GM12878 (cell line): ENCODE measurements around the gene SLC35A1. TPM values are rescaled to one million over a fixed set of nuclear protein-coding genes. Genes with fewer than 3 reads are reported as not detected.

Source experiments
- ATAC-seq: fragments of 200-7000 bp; cut with Tn5 transposase; 3 replicates; pipeline ENCODE4 v1.9.1; 2020; ENCODE audit warnings: mild to moderate bottlenecking, moderate library complexity
- BruUV-seq: library from RNA; stranded (reverse); fragments of 400-500 nt; replicated peaks from 2 replicates; lab custom pipeline; 2021; lab: Mats Ljungman, UMichigan
- CTCF ChIA-PET: fragments of 300-600 bp; sonication (Branson Sonifier 250); formaldehyde crosslinking; extraction: SDS; loops from one replicate; lab custom pipeline; 2021; ENCODE audit warnings: inconsistent platforms; lab: Yijun Ruan, JAX
- POLR2A ChIA-PET: fragments of 350-600 bp; formaldehyde crosslinking; extraction: SDS; loops from one replicate; lab custom pipeline; 2021; ENCODE audit warnings: inconsistent platforms; lab: Charles Lee
- RAD21 ChIA-PET: fragments of 300-600 bp; sonication (Branson Sonifier 250); formaldehyde crosslinking; loops from one replicate; lab custom pipeline; 2023; ENCODE audit warnings: antibody characterized with exemption; ENCODE audit not compliant: unreplicated experiment; lab: Charles Lee
- SMC1A ChIA-PET: fragments of 300-600 bp; sonication (Branson Sonifier 250); formaldehyde crosslinking; loops from one replicate; lab custom pipeline; 2023; ENCODE audit not compliant: unreplicated experiment, uncharacterized antibody; lab: Charles Lee
- DNase-seq: peaks from one replicate; pipeline ENCODE4 v3.0.0-alpha.2; 2011; ENCODE audit warnings: low read depth, low spot score
- FAIRE-seq: peaks from 3 replicates; lab custom pipeline; 2011; peaks lifted over from hg19 to GRCh38; lab: Jason Lieb, UNC
- H2AFZ ChIP-seq: 2 replicates; pipeline ENCODE4 v1.6.0; 2011; ENCODE audit warnings: low read depth, low read length, control low read depth; ENCODE audit not compliant: control insufficient read depth
- H3K27ac ChIP-seq: 2 replicates; pipeline ENCODE4 v1.5.1; 2011; ENCODE audit warnings: control low read depth; ENCODE audit not compliant: control insufficient read depth, insufficient read depth
- H3K27me3 ChIP-seq, 2 experiments: replicated peaks in 1 of 2; 2 replicates each; pipeline versions ENCODE4 v1.6.0 to v1.6.1; 2011; ENCODE audit warnings: low read length in 1 of 2; ENCODE audit not compliant: control insufficient read depth in 2 of 2, insufficient read depth in 2 of 2
- H3K36me3 ChIP-seq, 2 experiments: 2 replicates each; pipeline ENCODE4 v1.5.1; 2011; ENCODE audit warnings: low read length in 1 of 2; ENCODE audit not compliant: control insufficient read depth in 2 of 2, insufficient read depth in 2 of 2
- H3K4me1 ChIP-seq: 2 replicates; pipeline ENCODE4 v1.6.1; 2011; ENCODE audit warnings: mild to moderate bottlenecking, low read length, moderate library complexity, mixed read lengths; ENCODE audit not compliant: control insufficient read depth, insufficient read depth
- H3K4me2 ChIP-seq: 2 replicates; pipeline ENCODE4 v1.6.0; 2011; ENCODE audit warnings: control low read depth; ENCODE audit not compliant: control insufficient read depth, insufficient read depth
- H3K4me3 ChIP-seq: fragments of 200-600 bp; sonication (generic); 2 replicates; pipeline ENCODE4 v1.5.1; 2016
- H3K79me2 ChIP-seq: 2 replicates; pipeline ENCODE4 v1.6.0; 2011; ENCODE audit warnings: low read length; ENCODE audit not compliant: control insufficient read depth, insufficient read depth
- H3K9ac ChIP-seq: 2 replicates; pipeline ENCODE4 v1.8.0; 2011; ENCODE audit warnings: low read length, control low read depth, mixed read lengths; ENCODE audit not compliant: control insufficient read depth, insufficient read depth
- H3K9me3 ChIP-seq: replicated peaks from 3 replicates; pipeline ENCODE4 v1.5.1; 2011; ENCODE audit warnings: mild to moderate bottlenecking, low read length; ENCODE audit not compliant: control insufficient read depth, insufficient read depth
- H4K20me1 ChIP-seq: 2 replicates; pipeline ENCODE4 v1.6.0; 2011; ENCODE audit not compliant: control insufficient read depth, insufficient read depth
- JUNB ChIP-seq: IDR thresholded peaks from 2 replicates; pipeline ENCODE4 v1.6.1; 2016; ENCODE audit warnings: antibody characterized with exemption, mild to moderate bottlenecking
- NR2C2 ChIP-seq: IDR thresholded peaks from 2 replicates; pipeline ENCODE4 v1.6.1; 2011; ENCODE audit warnings: borderline replicate concordance, low read depth; ENCODE audit not compliant: control insufficient read depth, insufficient read length
- SMAD1 ChIP-seq: fragments of 450-650 bp; IDR thresholded peaks from 2 replicates; pipeline ENCODE4 v1.6.1; 2018; ENCODE audit warnings: mild to moderate bottlenecking, low read depth; ENCODE audit not compliant: partially characterized antibody
- ZNF687 ChIP-seq: fragments of 450-650 bp; IDR thresholded peaks from 2 replicates; pipeline ENCODE4 v1.6.1; 2017; ENCODE audit warnings: mild to moderate bottlenecking, moderate library complexity
- WGBS: methylation state at CpG from one replicate; pipeline ENCODE4 v1.1.6; 2016; ENCODE audit warnings: low lambda C conversion rate; ENCODE audit not compliant: insufficient replicate concordance, insufficient coverage; ENCODE audit errors: missing lambda C conversion rate; 5-methylcytosine and 5-hydroxymethylcytosine counted together
- in situ Hi-C: fragments of 300-500 bp; cut with MboI; formaldehyde crosslinking; loops from 9 replicates; pipeline ENCODE4 v1.14.3; 2018; ENCODE audit warnings: mixed read lengths
- intact Hi-C: fragments of 100-400 bp; cut with micrococcal nuclease; formaldehyde crosslinking; loops from one replicate; pipeline ENCODE4 v1.14.2; 2022; ENCODE audit not compliant: unreplicated experiment
- polyA plus RNA-seq, 11 experiments: library from polyadenylated mRNA; depleted of rRNA in 4 of 11; unstranded in 6 of 11; stranded (reverse) in 5 of 11; fragments of >200 nt; fragmentation: Nextera tagmentation in 4 of 11; fragmentation: Illumina TruSeq in 1 of 11; extraction: Ambion mirVana in 4 of 11; extraction: Trizol in 1 of 11; gene quantifications; 1 replicate in 1 of 11; 2 replicates in 10 of 11; pipeline versions ENCODE4 v1.2.1 to v1.2.3, GENCODE V29; 2011 to 2016; ENCODE audit warnings: inconsistent platforms in 2 of 11, missing spikeins in 2 of 11, low read depth in 1 of 11
- total RNA-seq, 4 experiments: library from RNA; depleted of rRNA in 3 of 4; stranded (reverse); fragments of >200 nt in 3 of 4; fragmentation: Illumina TruSeq in 1 of 4; extraction: Trizol in 1 of 4; gene quantifications; 2 replicates each; pipeline versions ENCODE4 v1.2.1 to v1.2.3, GENCODE V29; 2013 to 2021

The SLC35A1 gene
- total and polyA plus RNA-seq, 10 of the 15 experiments (the other 5 are each of a cell fraction or from before 2014, with no cell fraction given): 7.1 to 28.0 (median 12.4) TPM

- TF ChIP-seq SMAD1 (no peak), JUNB (no peak), NR2C2 (no peak), ZNF687 (no peak)
- H3K4me1 ChIP-seq: no peaks in the 10 kb centered on the region
- no peak overlapping the region for H3K4me3 ChIP-seq
- CTCF ChIA-PET: interaction anchor here (0.6 kb wide), 1 partner anchor 160 kb away, joined by 3 read pairs; no protein-coding TSS in a partner anchor
- ATAC-seq (no peak), FAIRE-seq (no peak), DNase-seq (no peak)
- SMC1A ChIA-PET: interaction anchor here (0.7 kb wide), 1 partner anchor 10 kb away, joined by 3 read pairs; no protein-coding TSS in a partner anchor
- no peak overlapping the region for H3K27ac ChIP-seq
- no peaks in the 10 kb centered on the region for H3K27me3 ChIP-seq
- H2AFZ ChIP-seq: no peak overlapping the region
- 88% methylated on average over 1 of the region's 1 CpG for WGBS
- intact Hi-C loops: no loop called here
- no peak overlapping the region for H3K4me2 ChIP-seq
- no peak overlapping the region for H3K9ac ChIP-seq
- no TSS peak for BruUV-seq
- in situ Hi-C loops: no loop called here
- H3K36me3 ChIP-seq: peaks cover 4 to 19% of the 10 kb centered on the region in 2 experiments
- H4K20me1 ChIP-seq: no peaks in the 10 kb centered on the region
- RAD21 ChIA-PET: no interaction called here
- peaks cover 4% of the 10 kb centered on the region; the same call in 1 of the 3 replicates for H3K9me3 ChIP-seq
- POLR2A ChIA-PET: no interaction called here
- no peaks in the 10 kb centered on the region for H3K79me2 ChIP-seq
Measured at GRCh38 chr6:87544474-87544735, 71.6 kb downstream of the SLC35A1 start.
